PFSK-1 (cell line): ENCODE results near the gene NNAT.

Source experiments
- FOXP2 ChIP-seq: optimal IDR thresholded peaks from 2 replicates; pipeline ENCODE3; 2011; ENCODE audit warnings: borderline replicate concordance, control low read depth, inconsistent platforms; ENCODE audit not compliant: insufficient read depth; ENCODE audit errors: extremely low read length, extremely low read depth
- POLR2AphosphoS5 ChIP-seq: IDR thresholded peaks from 2 replicates; pipeline ENCODE4 v1.6.1; 2012; ENCODE audit warnings: low read depth, mild to moderate bottlenecking, control low read depth, low read length, moderate library complexity
- REST ChIP-seq, 2 experiments: IDR thresholded peaks; 2 replicates each; pipeline versions ENCODE4 v1.6.1 to v1.8.0; 2011 to 2012; ENCODE audit warnings: low read depth in 2 of 2, low read length in 2 of 2, control low read depth in 1 of 2, inconsistent platforms in 1 of 2, mild to moderate bottlenecking in 1 of 2, moderate library complexity in 1 of 2; ENCODE audit not compliant: insufficient read depth in 1 of 2
- SIN3A ChIP-seq: IDR thresholded peaks from 2 replicates; pipeline ENCODE4 v1.6.1; 2012; ENCODE audit warnings: mild to moderate bottlenecking, low read length, moderate library complexity, borderline replicate concordance; ENCODE audit not compliant: insufficient read depth
- TAF1 ChIP-seq: IDR thresholded peaks from 2 replicates; pipeline ENCODE4 v1.6.1; 2012; ENCODE audit warnings: low read length, control low read depth, borderline replicate concordance; ENCODE audit not compliant: insufficient read depth

GRCh38 chr20:37492096-37492625, 28.9 kb upstream of the NNAT start:
- TF ChIP-seq POLR2AphosphoS5 = no peak
- TF ChIP-seq REST (IDR thresholded peaks at IDR 0.05; ENCODE audit: insufficient read depth in 1 of 2, low read depth in 2 of 2, low read length in 2 of 2) = no peak
- TF ChIP-seq TAF1 = no peak
- no peak for TF ChIP-seq SIN3A
- TF ChIP-seq FOXP2 = no peak
